ENCODE results near the gene MAP7.

MAP7 gene

DNA sequence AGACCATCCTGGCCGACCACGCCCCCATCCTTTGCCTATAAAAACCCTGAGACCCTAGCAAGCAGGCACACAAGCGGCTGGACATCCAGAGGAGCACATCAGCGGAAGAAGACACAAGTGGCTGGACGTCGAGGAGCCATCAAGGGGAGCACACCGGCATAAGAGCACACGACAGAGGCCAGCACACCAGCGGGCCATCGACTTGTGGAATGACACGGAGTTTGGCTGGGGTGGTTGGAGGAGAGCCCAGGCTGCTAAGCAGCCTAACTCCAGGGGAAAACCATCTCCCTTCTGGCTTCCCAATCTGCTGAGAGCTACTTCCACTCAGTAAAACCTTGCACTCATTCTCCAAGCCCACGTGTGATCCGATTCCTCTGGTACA, 215.8 kb downstream of the MAP7 start:
- H3K27ac ChIP-seq (ENCODE audit: low read length), result no peak overlapping the region
- no peak for DNase-seq
- no peak for TF ChIP-seq EZH2 (optimal IDR thresholded peaks at IDR 0.05; ENCODE audit: low read depth, low read length)
- TF ChIP-seq, protein P1, sequence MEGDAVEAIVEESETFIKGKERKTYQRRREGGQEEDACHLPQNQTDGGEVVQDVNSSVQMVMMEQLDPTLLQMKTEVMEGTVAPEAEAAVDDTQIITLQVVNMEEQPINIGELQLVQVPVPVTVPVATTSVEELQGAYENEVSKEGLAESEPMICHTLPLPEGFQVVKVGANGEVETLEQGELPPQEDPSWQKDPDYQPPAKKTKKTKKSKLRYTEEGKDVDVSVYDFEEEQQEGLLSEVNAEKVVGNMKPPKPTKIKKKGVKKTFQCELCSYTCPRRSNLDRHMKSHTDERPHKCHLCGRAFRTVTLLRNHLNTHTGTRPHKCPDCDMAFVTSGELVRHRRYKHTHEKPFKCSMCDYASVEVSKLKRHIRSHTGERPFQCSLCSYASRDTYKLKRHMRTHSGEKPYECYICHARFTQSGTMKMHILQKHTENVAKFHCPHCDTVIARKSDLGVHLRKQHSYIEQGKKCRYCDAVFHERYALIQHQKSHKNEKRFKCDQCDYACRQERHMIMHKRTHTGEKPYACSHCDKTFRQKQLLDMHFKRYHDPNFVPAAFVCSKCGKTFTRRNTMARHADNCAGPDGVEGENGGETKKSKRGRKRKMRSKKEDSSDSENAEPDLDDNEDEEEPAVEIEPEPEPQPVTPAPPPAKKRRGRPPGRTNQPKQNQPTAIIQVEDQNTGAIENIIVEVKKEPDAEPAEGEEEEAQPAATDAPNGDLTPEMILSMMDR (IDR thresholded peaks at IDR 0.05; ENCODE audit: low read length), result no peak
- TF ChIP-seq EZH2phosphoT487 (IDR thresholded peaks at IDR 0.05; ENCODE audit: low read length), result no peak
- no peaks in the 10 kb centered on the region for H3K9me3 ChIP-seq (replicated peaks; ENCODE audit: insufficient read depth, low read length)
- H4K20me1 ChIP-seq (ENCODE audit: insufficient read depth, low read length), result no peaks in the 10 kb centered on the region
- no peak overlapping the region for H3K4me2 ChIP-seq (ENCODE audit: low read depth, low read length)
- H3K79me2 ChIP-seq (ENCODE audit: low read length), result no peaks in the 10 kb centered on the region
- no peaks in the 10 kb centered on the region for H3F3A ChIP-seq (ENCODE audit: insufficient read depth, low read length)
- no peaks in the 10 kb centered on the region for H3K9me2 ChIP-seq (replicated peaks; ENCODE audit: insufficient read depth, low read length)
- H3K36me3 ChIP-seq (replicated peaks; ENCODE audit: insufficient read depth, low read length), result no peaks in the 10 kb centered on the region
- H2AFZ ChIP-seq (ENCODE audit: low read length), result no peak overlapping the region
- H3K4me3 ChIP-seq (ENCODE audit: low read length), result no peak overlapping the region
- no peak overlapping the region for H3K9ac ChIP-seq (ENCODE audit: low read length)
- no peaks in the 10 kb centered on the region for H3K4me1 ChIP-seq (ENCODE audit: low read length)
- H3K27me3 ChIP-seq (replicated peaks; ENCODE audit: insufficient read depth, low read length), result no peaks in the 10 kb centered on the region

DNA sequence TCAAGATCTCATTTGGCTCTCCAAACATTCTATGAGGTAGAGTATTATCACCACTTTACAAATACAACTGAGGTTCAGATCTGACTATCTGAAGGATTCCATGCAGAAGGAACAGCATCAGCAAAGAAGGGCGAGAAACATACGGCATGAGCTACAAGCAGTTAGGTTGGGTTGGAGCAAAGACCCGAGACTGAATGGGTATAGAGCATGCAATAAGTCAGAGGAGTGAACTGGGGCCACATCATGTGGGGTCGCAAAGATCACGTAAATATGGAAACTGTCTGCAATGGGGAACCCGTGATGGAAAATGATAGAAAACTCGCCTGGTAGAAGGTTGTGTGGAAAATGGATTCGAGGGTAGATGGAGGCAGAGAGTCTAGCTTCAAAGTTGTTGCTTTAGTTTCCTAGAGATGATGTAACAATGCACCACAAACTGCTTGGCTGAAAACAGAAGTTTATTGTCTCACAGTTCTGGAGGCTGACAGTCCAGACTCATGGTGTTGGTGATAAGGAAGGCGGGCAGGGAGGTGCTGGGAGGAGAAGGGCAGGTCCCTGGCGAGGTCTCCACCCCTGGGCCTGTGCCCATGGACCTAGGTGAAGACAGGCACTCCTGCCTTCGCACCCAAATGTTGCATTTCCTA, 216.3 kb downstream of the MAP7 start:
- H3K9ac ChIP-seq (ENCODE audit: low read length), result no peak overlapping the region
- no peak for TF ChIP-seq EZH2 (optimal IDR thresholded peaks at IDR 0.05; ENCODE audit: low read depth, low read length)
- TF ChIP-seq, protein P1 (IDR thresholded peaks at IDR 0.05; ENCODE audit: low read length), result no peak
- no peak for TF ChIP-seq EZH2phosphoT487 (IDR thresholded peaks at IDR 0.05; ENCODE audit: low read length)

DNA sequence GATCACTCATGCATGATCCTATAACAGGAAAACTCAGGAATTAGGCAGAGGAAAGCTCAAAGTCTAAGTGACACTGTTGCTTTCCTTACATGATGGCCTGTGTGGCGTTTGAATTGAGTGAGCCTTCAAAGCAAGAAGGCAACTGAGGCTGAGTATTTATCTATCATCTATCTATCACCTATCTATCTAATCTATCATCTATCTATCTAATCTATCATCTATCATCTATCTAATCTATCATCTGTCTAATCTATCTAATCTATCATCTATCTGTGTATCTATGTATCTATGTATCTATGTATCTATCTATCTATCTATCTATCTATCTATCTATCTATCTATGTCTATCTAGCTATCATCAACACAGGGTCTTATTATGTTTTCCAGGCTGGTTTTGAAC, 218.8 kb downstream of the MAP7 start:
- H3K9ac ChIP-seq (ENCODE audit: low read length), result no peak overlapping the region
- H3K27me3 ChIP-seq (replicated peaks; ENCODE audit: insufficient read depth, low read length), result no peaks in the 10 kb centered on the region
- H3K36me3 ChIP-seq (replicated peaks; ENCODE audit: insufficient read depth, low read length), result no peaks in the 10 kb centered on the region
- no peaks in the 10 kb centered on the region for H3K9me2 ChIP-seq (replicated peaks; ENCODE audit: insufficient read depth, low read length)
- H2AFZ ChIP-seq (ENCODE audit: low read length), result no peak overlapping the region
- no peak overlapping the region for H3K4me3 ChIP-seq (ENCODE audit: low read length)
- no peak overlapping the region for H3K4me2 ChIP-seq (ENCODE audit: low read depth, low read length)
- no peaks in the 10 kb centered on the region for H3K4me1 ChIP-seq (ENCODE audit: low read length)
- H4K20me1 ChIP-seq (ENCODE audit: insufficient read depth, low read length), result no peaks in the 10 kb centered on the region
- TF ChIP-seq EZH2 (optimal IDR thresholded peaks at IDR 0.05; ENCODE audit: low read depth, low read length), result no peak
- TF ChIP-seq, protein P1 (IDR thresholded peaks at IDR 0.05; ENCODE audit: low read length), result no peak
- no peak for TF ChIP-seq EZH2phosphoT487 (IDR thresholded peaks at IDR 0.05; ENCODE audit: low read length)
- H3K79me2 ChIP-seq (ENCODE audit: low read length), result no peaks in the 10 kb centered on the region
- no peak for DNase-seq
- H3K9me3 ChIP-seq (replicated peaks; ENCODE audit: insufficient read depth, low read length), result no peaks in the 10 kb centered on the region
- H3F3A ChIP-seq (ENCODE audit: insufficient read depth, low read length), result no peaks in the 10 kb centered on the region
- no peak overlapping the region for H3K27ac ChIP-seq (ENCODE audit: low read length)

More for the DNA sequence above, 216.3 kb downstream of the MAP7 start:
- no peak overlapping the region for H3K4me3 ChIP-seq (ENCODE audit: low read length)
- H3K27ac ChIP-seq (ENCODE audit: low read length), result no peak overlapping the region
- H3K9me3 ChIP-seq (replicated peaks; ENCODE audit: insufficient read depth, low read length), result no peaks in the 10 kb centered on the region
- H3K4me2 ChIP-seq (ENCODE audit: low read depth, low read length), result no peak overlapping the region
- no peak overlapping the region for H2AFZ ChIP-seq (ENCODE audit: low read length)
- no peaks in the 10 kb centered on the region for H3F3A ChIP-seq (ENCODE audit: insufficient read depth, low read length)
- H3K4me1 ChIP-seq (ENCODE audit: low read length), result no peaks in the 10 kb centered on the region
- H3K27me3 ChIP-seq (replicated peaks; ENCODE audit: insufficient read depth, low read length), result no peaks in the 10 kb centered on the region
- no peak for DNase-seq
- H3K36me3 ChIP-seq (replicated peaks; ENCODE audit: insufficient read depth, low read length), result no peaks in the 10 kb centered on the region
- H4K20me1 ChIP-seq (ENCODE audit: insufficient read depth, low read length), result no peaks in the 10 kb centered on the region
- H3K79me2 ChIP-seq (ENCODE audit: low read length), result no peaks in the 10 kb centered on the region
- no peaks in the 10 kb centered on the region for H3K9me2 ChIP-seq (replicated peaks; ENCODE audit: insufficient read depth, low read length)

All from MM.1S (cell line).